HFFc6 (cell line): ENCODE results near the gene QKI. TPM values are rescaled to one million over a fixed set of nuclear protein-coding genes. Genes with fewer than 3 reads are reported as not detected.

Source experiments
- DNase-seq: peaks from one replicate; pipeline ENCODE4 v3.0.0-alpha.2; 2018
- H3K27ac Mint-ChIP-seq: 2 replicates; pipeline ENCODE4 v1.8.0; 2020; ENCODE audit warnings: mild to moderate bottlenecking, mixed read lengths
- H3K27me3 Mint-ChIP-seq: 2 replicates; pipeline ENCODE4 v1.8.0; 2021; ENCODE audit warnings: mild to moderate bottlenecking, moderate library complexity, mixed read lengths; ENCODE audit not compliant: insufficient read depth
- H3K36me3 Mint-ChIP-seq: 2 replicates; pipeline ENCODE4 v1.8.0; 2021; ENCODE audit warnings: low read depth, mixed read lengths
- H3K4me1 Mint-ChIP-seq: 2 replicates; pipeline ENCODE4 v1.8.0; 2020; ENCODE audit warnings: low read depth, mixed read lengths
- H3K4me3 Mint-ChIP-seq: 2 replicates; pipeline ENCODE4 v1.8.0; 2020; ENCODE audit warnings: mild to moderate bottlenecking, moderate library complexity, mixed read lengths
- H3K9me3 Mint-ChIP-seq: 2 replicates; pipeline ENCODE4 v1.8.0; 2020; ENCODE audit warnings: mild to moderate bottlenecking, mixed read lengths
- CTCF ChIP-seq: fragments of 200-600 bp; sonication (generic); IDR thresholded peaks from 2 replicates; pipeline ENCODE4 v1.5.0; 2021; ENCODE audit warnings: antibody characterized with exemption, mild to moderate bottlenecking
- total RNA-seq, 6 experiments: library from RNA; stranded (reverse); fragmentation: NEBNext Ultra II Directional; extraction: Animal tissue kit (Norgen Biotek cat#: 25700); gene quantifications; 2 replicates in 1 of 6; 3 replicates in 5 of 6; pipeline ENCODE4 v1.2.3, GENCODE V29; 2021

Gene QKI
- total RNA-seq, 6 experiments from 2014 or later, result 71.3 to 90.5 (median 85.1) TPM

GRCh38 chr6:163572612-163573011 is 158.1 kb downstream of the QKI start:
- H3K9me3 Mint-ChIP-seq, result no peaks in the 10 kb centered on the region
- DNase-seq, result no peak
- H3K27me3 Mint-ChIP-seq, result no peaks in the 10 kb centered on the region; the same call in 1 of the 2 replicates
- H3K27ac Mint-ChIP-seq, result peak overlapping the region; percentile 24; the same call in 1 of the 2 replicates
- peaks cover 27% of the 10 kb centered on the region for H3K4me1 Mint-ChIP-seq
- TF ChIP-seq CTCF, result no peak
- no peak overlapping the region for H3K4me3 Mint-ChIP-seq
- peaks cover 26% of the 10 kb centered on the region for H3K36me3 Mint-ChIP-seq

GRCh38 chr6:163573503-163574179 is 159.1 kb downstream of the QKI start:
- no peaks in the 10 kb centered on the region; the same call in 1 of the 2 replicates for H3K27me3 Mint-ChIP-seq
- no peak for DNase-seq
- H3K4me3 Mint-ChIP-seq, result no peak overlapping the region
- H3K4me1 Mint-ChIP-seq, result peaks cover 32% of the 10 kb centered on the region
- peaks cover 26% of the 10 kb centered on the region for H3K36me3 Mint-ChIP-seq
- TF ChIP-seq CTCF, result no peak
- no peak overlapping the region for H3K27ac Mint-ChIP-seq
- H3K9me3 Mint-ChIP-seq, result no peaks in the 10 kb centered on the region

GRCh38 chr6:163576114-163576513 is 161.6 kb downstream of the QKI start:
- no peak overlapping the region for H3K4me3 Mint-ChIP-seq
- no peaks in the 10 kb centered on the region; the same call in 1 of the 2 replicates for H3K27me3 Mint-ChIP-seq

GRCh38 chr6:163577404-163577803 is 162.9 kb downstream of the QKI start:
- DNase-seq, result no peak

More at GRCh38 chr6:163576114-163576513, 161.6 kb downstream of the QKI start:
- Mint-ChIP-seq H3K4me1 (peaks cover 30% of the 10 kb centered on the region), H3K36me3 (peaks cover 16% of the 10 kb centered on the region), H3K9me3 (no peaks in the 10 kb centered on the region), H3K27ac (no peak overlapping the region)
- DNase-seq, result no peak
- TF ChIP-seq CTCF, result no peak

GRCh38 chr6:163579111-163579879 is 164.8 kb downstream of the QKI start:
- TF ChIP-seq CTCF, result no peak
- no peak for DNase-seq
- Mint-ChIP-seq H3K4me3 (no peak overlapping the region), H3K36me3 (peaks cover 5% of the 10 kb centered on the region), H3K27ac (no peak overlapping the region), H3K9me3 (no peaks in the 10 kb centered on the region; the same call in 1 of the 2 replicates), H3K4me1 (peaks cover 22% of the 10 kb centered on the region), H3K27me3 (peaks cover 1% of the 10 kb centered on the region)

More at GRCh38 chr6:163577404-163577803, 162.9 kb downstream of the QKI start:
- Mint-ChIP-seq H3K27ac (no peak overlapping the region), H3K4me3 (no peak overlapping the region), H3K9me3 (no peaks in the 10 kb centered on the region), H3K4me1 (peaks cover 22% of the 10 kb centered on the region), H3K36me3 (peaks cover 6% of the 10 kb centered on the region; the same call in 1 of the 2 replicates), H3K27me3 (no peaks in the 10 kb centered on the region; the same call in 1 of the 2 replicates)
- TF ChIP-seq CTCF, result no peak
